HepG2 (cell line): ENCODE data around the gene C22orf15. TPM values are rescaled to one million over a fixed set of nuclear protein-coding genes. Genes with fewer than 3 reads are reported as not detected.
A peak's percentile ranks its signal among the peaks of the same experiment; 100 is the strongest.

ENCODE experiments used
- ATAC-seq: fragments of 200-7000 bp; cut with Tn5 transposase; 3 replicates; pipeline ENCODE4 v1.9.1; 2020; ENCODE audit warnings: mild to moderate bottlenecking, moderate library complexity
- BruUV-seq: library from RNA; stranded (reverse); fragments of 400-500 nt; replicated peaks from 2 replicates; lab custom pipeline; 2021; lab: Mats Ljungman, UMichigan
- CTCF ChIA-PET: fragments of 300-600 bp; formaldehyde crosslinking; extraction: SDS; loops from one replicate; lab custom pipeline; 2021; ENCODE audit warnings: low total read pairs, inconsistent platforms, low intra/inter-chr PET ratio; lab: Yijun Ruan, JAX
- POLR2A ChIA-PET: fragments of 350-600 bp; sonication (Branson Sonifier 250); formaldehyde crosslinking; loops from one replicate; lab custom pipeline; 2020; ENCODE audit warnings: antibody characterized with exemption, inconsistent platforms; lab: Yijun Ruan, JAX
- DNase-seq: peaks from one replicate; pipeline ENCODE4 v3.0.0-alpha.2; 2015; ENCODE audit warnings: low spot score
- FAIRE-seq: peaks from 3 replicates; lab custom pipeline; 2011; peaks lifted over from hg19 to GRCh38; lab: Jason Lieb, UNC
- H2AFZ ChIP-seq: one replicate; pipeline ENCODE4 v1.6.1; 2011; ENCODE audit warnings: low read length, inconsistent platforms
- H3K27ac ChIP-seq: fragments of 300-600 bp; 3 replicates; pipeline ENCODE4 v1.8.0; 2011; ENCODE audit warnings: mixed run types, mild to moderate bottlenecking, mixed read lengths, low read length, inconsistent platforms; ENCODE audit not compliant: insufficient read depth; ENCODE audit errors: extremely low read length
- H3K27me3 ChIP-seq, 2 experiments: fragments of 200-600 bp in 1 of 2; 2 replicates in 1 of 2; 3 replicates in 1 of 2; pipeline versions ENCODE4 v1.6.0 to v1.8.0; 2011; ENCODE audit warnings: low read length in 2 of 2, mild to moderate bottlenecking in 2 of 2, moderate library complexity in 2 of 2, inconsistent platforms in 1 of 2; ENCODE audit not compliant: insufficient read depth in 2 of 2, control insufficient read depth in 1 of 2
- H3K36me3 ChIP-seq, 2 experiments: fragments of 200-600 bp in 1 of 2; replicated peaks in 1 of 2; 2 replicates in 1 of 2; 3 replicates in 1 of 2; pipeline versions ENCODE4 v1.5.1 to v1.8.0; 2011; ENCODE audit warnings: low read length in 2 of 2, inconsistent platforms in 1 of 2; ENCODE audit not compliant: insufficient read depth in 2 of 2, control insufficient read depth in 1 of 2
- H3K4me1 ChIP-seq: 2 replicates; pipeline ENCODE4 v1.5.1; 2012; ENCODE audit warnings: low read length, inconsistent platforms; ENCODE audit not compliant: insufficient read depth
- H3K4me2 ChIP-seq: 2 replicates; pipeline ENCODE4 v1.6.0; 2011; ENCODE audit warnings: low read depth, low read length, inconsistent platforms
- H3K4me3 ChIP-seq, 3 experiments: fragments of 200-600 bp in 1 of 3; sonication (generic), shearing (Covaris generic) in 1 of 3; replicated peaks in 1 of 3; 2 replicates each; pipeline ENCODE4 v1.5.1; 2011 to 2016; ENCODE audit warnings: low read length in 3 of 3, inconsistent platforms in 2 of 3, low read depth in 2 of 3, mild to moderate bottlenecking in 2 of 3, control low read depth in 1 of 3, mixed read lengths in 1 of 3; ENCODE audit not compliant: insufficient read depth in 1 of 3
- H3K79me2 ChIP-seq: one replicate; pipeline ENCODE4 v1.6.1; 2011; ENCODE audit warnings: low read length, inconsistent platforms; ENCODE audit not compliant: insufficient read depth
- H3K9ac ChIP-seq: 2 replicates; pipeline ENCODE4 v1.6.0; 2011; ENCODE audit warnings: mild to moderate bottlenecking, low read depth, low read length, inconsistent platforms; ENCODE audit not compliant: insufficient read depth
- H3K9me3 ChIP-seq: 2 replicates; pipeline ENCODE4 v1.5.1; 2012; ENCODE audit warnings: mild to moderate bottlenecking, low read length
- H4K20me1 ChIP-seq: 2 replicates; pipeline ENCODE4 v1.6.0; 2011; ENCODE audit warnings: inconsistent platforms, mild to moderate bottlenecking, low read length, moderate library complexity; ENCODE audit not compliant: insufficient read depth
- ISX ChIP-seq: sonication (generic); formaldehyde crosslinking; conservative IDR thresholded peaks from 2 replicates; pipeline ENCODE4 v1.5.0; 2020; ENCODE audit warnings: missing genetic modification reagents
- MBD4 ChIP-seq: IDR thresholded peaks from 2 replicates; pipeline ENCODE4 v1.6.1; 2012; ENCODE audit warnings: low read length, inconsistent platforms, borderline replicate concordance
- MLLT10 ChIP-seq: sonication (generic); formaldehyde crosslinking; IDR thresholded peaks from 2 replicates; pipeline ENCODE4 v1.4.0; 2020; ENCODE audit warnings: missing genetic modification reagents
- SSRP1 ChIP-seq: IDR thresholded peaks from 2 replicates; pipeline ENCODE4 v1.6.1; 2016; ENCODE audit warnings: control low read depth
- ZNF569 ChIP-seq: sonication (generic); formaldehyde crosslinking; IDR thresholded peaks from 2 replicates; pipeline ENCODE4 v1.5.0; 2020; ENCODE audit warnings: mild to moderate bottlenecking, missing genetic modification reagents, moderate library complexity, borderline replicate concordance
- ZNF598 ChIP-seq: sonication (generic); formaldehyde crosslinking; IDR thresholded peaks from 2 replicates; pipeline ENCODE4 v1.5.1; 2020; ENCODE audit warnings: mild to moderate bottlenecking, missing genetic modification reagents, borderline replicate concordance
- ZNF629 ChIP-seq: sonication (generic); formaldehyde crosslinking; conservative IDR thresholded peaks from 2 replicates; pipeline ENCODE4 v1.5.0; 2020; ENCODE audit warnings: missing genetic modification reagents
- ZSCAN21 ChIP-seq: sonication (generic); formaldehyde crosslinking; IDR thresholded peaks from 2 replicates; pipeline ENCODE4 v1.8.0; 2022; ENCODE audit warnings: mild to moderate bottlenecking, missing genetic modification reagents, moderate library complexity, borderline replicate concordance
- WGBS: methylation state at CpG from one replicate; pipeline ENCODE4 v1.1.6; 2017; ENCODE audit warnings: low lambda C conversion rate; 5-methylcytosine and 5-hydroxymethylcytosine counted together
- in situ Hi-C: cut with HindIII; loops from 2 replicates; pipeline ENCODE4 v1.10.0; 2017; ENCODE audit warnings: low pct_unique_long_range_greater_than_20kb; ENCODE audit not compliant: extremely low pct_ligation_motif_present
- intact Hi-C: fragments of 100-400 bp; cut with micrococcal nuclease; formaldehyde crosslinking; loops from one replicate; pipeline ENCODE4 v1.10.0; 2022; ENCODE audit not compliant: unreplicated experiment
- polyA plus RNA-seq, 8 experiments: library from polyadenylated mRNA; depleted of rRNA in 3 of 8; stranded (reverse) in 7 of 8; unstranded in 1 of 8; fragments of >200 nt; fragmentation: Illumina TruSeq in 4 of 8; extraction: Trizol in 4 of 8; gene quantifications; 2 replicates each; pipeline versions ENCODE4 v1.2.1 to v1.2.3, GENCODE V29; 2011 to 2016; ENCODE audit warnings: low read depth in 4 of 8, missing spikeins in 1 of 8, mixed read lengths in 1 of 8; ENCODE audit not compliant: insufficient read depth in 1 of 8
- total RNA-seq, 5 experiments: library from RNA; depleted of rRNA; stranded (reverse); fragments of >200 nt; fragmentation: Illumina TruSeq; extraction: Trizol; gene quantifications; 2 replicates each; pipeline ENCODE4 v1.2.3, GENCODE V29; 2016; ENCODE audit warnings: low read depth in 1 of 5
- TF ChIP-seq, protein P1 (sequence below): sonication (generic); formaldehyde crosslinking; conservative IDR thresholded peaks from 2 replicates; pipeline ENCODE4 v1.8.0; 2022; ENCODE audit warnings: missing genetic modification reagents
- TF ChIP-seq, protein P2 (sequence below): sonication (generic); formaldehyde crosslinking; IDR thresholded peaks from 2 replicates; pipeline ENCODE4 v1.5.1; 2020; ENCODE audit warnings: mild to moderate bottlenecking, missing genetic modification reagents, borderline replicate concordance

C22orf15 gene
- total and polyA plus RNA-seq, 2 of the 13 experiments (the other 11 are each of a cell fraction or from before 2014, with no cell fraction given), result not detected

DNA sequence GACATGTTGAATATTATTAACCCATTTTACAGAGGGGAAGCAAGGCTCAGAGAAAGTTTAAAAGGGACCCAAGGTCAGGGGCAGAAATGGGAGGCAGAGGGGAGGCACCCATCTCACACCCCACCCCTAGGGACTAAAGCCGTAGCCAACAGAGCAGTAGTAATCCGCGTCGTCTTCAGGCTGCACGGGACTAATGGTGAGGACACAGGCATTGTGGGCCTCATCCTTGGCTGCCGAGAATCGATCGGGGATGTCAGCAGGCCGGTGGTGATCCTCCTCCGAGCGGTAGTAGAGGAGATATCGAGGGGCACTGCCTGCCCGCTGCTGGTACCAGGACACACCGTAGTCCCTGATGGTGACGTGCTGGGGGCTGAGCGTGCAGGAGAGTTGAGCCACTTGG lies 10.0 kb upstream of the C22orf15 start:
- peaks cover 7% of the 10 kb centered on the region for H3K79me2 ChIP-seq
- TF ChIP-seq ZNF629 (CRISPR knock-in tag) (peak; percentile 31; the same call in 1 of the 2 replicates), MBD4 (no peak)
- TF ChIP-seq, all 625 proteins: peak for 1
- Histone ChIP-seq H3K4me3 (no peak overlapping the region), H3K27ac (no peak overlapping the region), H2AFZ (no peak overlapping the region), H3K9ac (no peak overlapping the region), H3K36me3 (no peaks in the 10 kb centered on the region), H3K9me3 (no peaks in the 10 kb centered on the region), H3K4me1 (peaks cover 23% of the 10 kb centered on the region), H4K20me1 (no peaks in the 10 kb centered on the region), H3K27me3 (no peaks in the 10 kb centered on the region; a peak in 1 of 5 replicates), H3K4me2 (no peak overlapping the region)
- in situ Hi-C loops (no loop called here), intact Hi-C loops (no loop called here)
- DNase-seq (no peak), ATAC-seq (no peak), FAIRE-seq (no peak)
- POLR2A ChIA-PET, result interaction anchor here (4.9 kb wide), 1 partner anchor 12 kb away, joined by 52 read pairs; the partner anchor contains the start of genes C22orf15 and CHCHD10
- CTCF ChIA-PET, result no interaction called here
- no TSS peak for BruUV-seq
- 90% methylated on average over 16 of the region's 16 CpGs for WGBS

DNA sequence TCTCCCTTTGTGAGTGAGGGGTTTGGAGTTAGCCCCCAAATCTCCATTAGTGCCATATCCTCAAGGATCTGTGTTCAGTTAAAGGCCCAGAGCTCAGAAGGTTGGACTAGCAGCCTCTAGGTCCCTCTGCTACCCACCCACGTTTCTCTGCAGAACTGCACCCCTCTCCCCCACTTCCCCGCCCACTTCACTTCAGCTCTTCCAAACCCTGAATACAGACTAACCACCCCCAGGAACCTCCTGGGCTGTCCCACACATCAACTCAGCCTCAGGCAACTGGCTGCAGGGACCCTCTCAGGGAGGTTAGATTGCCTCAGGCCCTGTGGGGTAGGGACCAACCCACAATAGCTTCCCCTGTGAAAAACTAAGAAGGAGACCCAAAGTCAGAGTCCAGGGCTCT lies 9.4 kb upstream of the C22orf15 start:
- Histone ChIP-seq H3K4me2 (no peak overlapping the region), H3K9me3 (no peaks in the 10 kb centered on the region), H4K20me1 (no peaks in the 10 kb centered on the region), H3K79me2 (peaks cover 5% of the 10 kb centered on the region), H3K4me3 (no peak overlapping the region), H3K27me3 (no peaks in the 10 kb centered on the region; a peak in 1 of 5 replicates), H3K27ac (no peak overlapping the region), H2AFZ (no peak overlapping the region), H3K36me3 (no peaks in the 10 kb centered on the region), H3K4me1 (peaks cover 23% of the 10 kb centered on the region), H3K9ac (no peak overlapping the region)
- WGBS, result 45% methylated on average over 2 of the region's 2 CpGs
- no peak for TF ChIP-seq MLLT10 (CRISPR knock-in tag)
- no peak for TF ChIP-seq ISX (CRISPR knock-in tag)
- TF ChIP-seq ZNF598 (CRISPR knock-in tag), result no peak
- no peak for TF ChIP-seq SSRP1
- no peak for TF ChIP-seq ZNF569 (CRISPR knock-in tag)
- TF ChIP-seq, protein P1, sequence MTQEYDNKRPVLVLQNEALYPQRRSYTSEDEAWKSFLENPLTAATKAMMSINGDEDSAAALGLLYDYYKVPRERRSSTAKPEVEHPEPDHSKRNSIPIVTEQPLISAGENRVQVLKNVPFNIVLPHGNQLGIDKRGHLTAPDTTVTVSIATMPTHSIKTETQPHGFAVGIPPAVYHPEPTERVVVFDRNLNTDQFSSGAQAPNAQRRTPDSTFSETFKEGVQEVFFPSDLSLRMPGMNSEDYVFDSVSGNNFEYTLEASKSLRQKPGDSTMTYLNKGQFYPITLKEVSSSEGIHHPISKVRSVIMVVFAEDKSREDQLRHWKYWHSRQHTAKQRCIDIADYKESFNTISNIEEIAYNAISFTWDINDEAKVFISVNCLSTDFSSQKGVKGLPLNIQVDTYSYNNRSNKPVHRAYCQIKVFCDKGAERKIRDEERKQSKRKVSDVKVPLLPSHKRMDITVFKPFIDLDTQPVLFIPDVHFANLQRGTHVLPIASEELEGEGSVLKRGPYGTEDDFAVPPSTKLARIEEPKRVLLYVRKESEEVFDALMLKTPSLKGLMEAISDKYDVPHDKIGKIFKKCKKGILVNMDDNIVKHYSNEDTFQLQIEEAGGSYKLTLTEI (CRISPR knock-in tag), result no peak
- TF ChIP-seq ZSCAN21 (CRISPR knock-in tag), result no peak
- TF ChIP-seq, protein P2, sequence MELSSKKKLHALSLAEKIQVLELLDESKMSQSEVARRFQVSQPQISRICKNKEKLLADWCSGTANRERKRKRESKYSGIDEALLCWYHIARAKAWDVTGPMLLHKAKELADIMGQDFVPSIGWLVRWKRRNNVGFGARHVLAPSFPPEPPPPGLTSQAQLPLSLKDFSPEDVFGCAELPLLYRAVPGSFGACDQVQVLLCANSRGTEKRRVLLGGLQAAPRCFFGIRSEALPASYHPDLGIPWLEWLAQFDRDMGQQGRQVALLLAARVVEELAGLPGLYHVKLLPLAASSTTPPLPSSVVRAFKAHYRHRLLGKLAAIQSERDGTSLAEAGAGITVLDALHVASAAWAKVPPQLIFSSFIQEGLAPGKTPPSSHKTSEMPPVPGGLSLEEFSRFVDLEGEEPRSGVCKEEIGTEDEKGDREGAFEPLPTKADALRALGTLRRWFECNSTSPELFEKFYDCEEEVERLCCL (CRISPR knock-in tag), result no peak
- BruUV-seq, result no TSS peak
- no peak for ATAC-seq
- in situ Hi-C loops (no loop called here), intact Hi-C loops (no loop called here)
- POLR2A ChIA-PET, result interaction anchor here (4.9 kb wide), 1 partner anchor 12 kb away, joined by 52 read pairs; the partner anchor contains the start of genes C22orf15 and CHCHD10
- CTCF ChIA-PET, result no interaction called here
- FAIRE-seq, result no peak
- DNase-seq, result no peak
